GM12875 (cell line): ENCODE results near the gene SMYD1.
"Not testable (repeated sequence)": the region's sequence is repeated elsewhere in the genome, so short reads cannot be mapped to it uniquely, and the experiment has no call there.

Experiments
- H3K4me3 ChIP-seq: one replicate; pipeline ENCODE4 v1.5.1; 2011; ENCODE audit warnings: low read depth, low read length, control low read depth
- TF ChIP-seq, protein P1 (sequence below): IDR thresholded peaks from 2 replicates; pipeline ENCODE4 v1.5.1; 2011; ENCODE audit warnings: low read depth, mild to moderate bottlenecking, control low read depth, inconsistent platforms, low read length, moderate library complexity, borderline replicate concordance; ENCODE audit not compliant: insufficient read depth

Gene SMYD1

DNA sequence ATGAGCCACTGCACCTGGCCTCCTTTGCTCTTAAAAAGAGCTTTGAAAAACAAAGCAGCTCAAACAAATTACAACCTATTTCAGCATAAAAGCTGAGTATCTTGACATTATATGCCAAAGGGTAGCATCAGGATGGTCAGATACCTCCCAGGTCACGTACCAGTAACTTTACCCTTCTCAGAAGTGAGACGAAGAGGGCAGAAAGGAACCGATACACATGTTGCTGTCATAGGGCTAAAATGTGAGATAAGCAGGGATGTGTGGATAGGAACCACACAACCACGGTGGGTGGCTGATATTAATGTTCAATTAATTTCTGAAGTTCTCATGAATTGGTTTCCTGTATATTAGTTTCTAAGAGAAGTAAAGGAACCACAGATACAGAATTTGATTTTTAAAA lies 38.7 kb upstream of the SMYD1 start:
- TF ChIP-seq, protein P1, sequence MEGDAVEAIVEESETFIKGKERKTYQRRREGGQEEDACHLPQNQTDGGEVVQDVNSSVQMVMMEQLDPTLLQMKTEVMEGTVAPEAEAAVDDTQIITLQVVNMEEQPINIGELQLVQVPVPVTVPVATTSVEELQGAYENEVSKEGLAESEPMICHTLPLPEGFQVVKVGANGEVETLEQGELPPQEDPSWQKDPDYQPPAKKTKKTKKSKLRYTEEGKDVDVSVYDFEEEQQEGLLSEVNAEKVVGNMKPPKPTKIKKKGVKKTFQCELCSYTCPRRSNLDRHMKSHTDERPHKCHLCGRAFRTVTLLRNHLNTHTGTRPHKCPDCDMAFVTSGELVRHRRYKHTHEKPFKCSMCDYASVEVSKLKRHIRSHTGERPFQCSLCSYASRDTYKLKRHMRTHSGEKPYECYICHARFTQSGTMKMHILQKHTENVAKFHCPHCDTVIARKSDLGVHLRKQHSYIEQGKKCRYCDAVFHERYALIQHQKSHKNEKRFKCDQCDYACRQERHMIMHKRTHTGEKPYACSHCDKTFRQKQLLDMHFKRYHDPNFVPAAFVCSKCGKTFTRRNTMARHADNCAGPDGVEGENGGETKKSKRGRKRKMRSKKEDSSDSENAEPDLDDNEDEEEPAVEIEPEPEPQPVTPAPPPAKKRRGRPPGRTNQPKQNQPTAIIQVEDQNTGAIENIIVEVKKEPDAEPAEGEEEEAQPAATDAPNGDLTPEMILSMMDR: no peak

GRCh38 chr2:88032070-88032702 lies 35.4 kb upstream of the SMYD1 start:
- TF ChIP-seq, protein P1: no peak
- no peak overlapping the region for H3K4me3 ChIP-seq

More for the DNA sequence above, 38.7 kb upstream of the SMYD1 start:
- H3K4me3 ChIP-seq: no peak overlapping the region

DNA sequence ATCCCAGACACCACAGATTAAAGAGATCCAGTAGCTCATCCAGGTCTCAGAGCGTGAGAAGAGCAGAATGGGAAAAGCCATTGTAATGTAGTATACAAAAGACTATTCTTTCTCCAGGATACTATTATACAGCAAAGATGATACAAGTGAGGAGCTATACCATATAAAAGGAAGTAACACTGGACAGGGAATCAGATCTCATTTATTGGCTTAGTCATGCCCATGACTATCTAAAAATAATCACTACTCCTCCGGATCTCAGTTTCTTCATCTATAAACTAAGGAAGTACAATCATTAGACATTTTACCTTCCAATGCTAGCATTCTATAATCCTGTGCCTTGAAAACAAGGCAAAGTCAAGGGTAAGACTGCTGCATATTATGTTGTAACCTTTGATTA lies 31.4 kb upstream of the SMYD1 start:
- H3K4me3 ChIP-seq: no peak overlapping the region
- TF ChIP-seq, protein P1: no peak

GRCh38 chr2:88036606-88037005 lies 31.0 kb upstream of the SMYD1 start:
- no peak overlapping the region for H3K4me3 ChIP-seq

DNA sequence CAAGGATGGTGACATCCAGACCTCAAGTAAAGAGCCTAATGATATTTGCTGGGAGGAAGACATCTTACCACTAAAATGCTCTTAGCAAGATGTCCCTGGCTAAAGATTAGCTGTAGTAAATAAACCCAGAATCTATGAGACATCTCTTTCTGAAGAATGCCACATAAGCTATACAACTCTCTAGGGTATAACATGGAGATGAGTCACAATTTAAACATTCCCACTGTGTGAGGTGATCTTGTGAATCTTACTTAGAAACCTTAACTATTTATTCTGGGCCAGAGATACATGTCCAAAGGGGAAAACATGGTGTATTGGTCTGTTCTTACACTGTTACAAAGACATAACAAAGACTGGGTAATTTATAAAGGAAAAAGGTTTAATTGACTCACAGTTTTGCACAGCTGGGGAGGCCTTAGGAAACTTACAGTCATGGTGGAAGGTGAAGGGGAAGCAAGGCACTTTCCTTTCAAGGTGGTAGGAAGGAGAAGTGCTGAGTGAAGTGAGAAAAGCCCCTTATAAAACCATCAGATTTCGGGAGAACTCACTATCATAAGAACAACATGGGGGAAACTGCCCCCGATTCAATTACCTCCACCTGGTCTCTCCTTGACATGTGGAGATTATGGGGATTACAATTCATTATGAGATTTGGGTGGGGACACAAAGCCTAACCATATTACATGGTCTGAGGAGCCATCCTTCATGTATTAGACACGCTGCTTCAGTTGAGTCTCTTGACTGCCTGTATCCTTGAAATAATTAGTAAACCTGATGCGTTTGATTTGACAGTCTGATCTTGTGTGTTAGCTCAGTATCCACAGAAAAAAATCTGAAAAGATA lies 29.1 kb upstream of the SMYD1 start:
- TF ChIP-seq, protein P1: no peak
- H3K4me3 ChIP-seq: no peak overlapping the region

More at GRCh38 chr2:88036606-88037005, 31.0 kb upstream of the SMYD1 start:
- TF ChIP-seq, protein P1: no peak

GRCh38 chr2:88042476-88042875 lies 25.1 kb upstream of the SMYD1 start:
- no peak overlapping the region for H3K4me3 ChIP-seq
- TF ChIP-seq, protein P1: no peak

GRCh38 chr2:88045561-88045960 lies 22.1 kb upstream of the SMYD1 start:
- H3K4me3 ChIP-seq: not testable (repeated sequence)
